Measurements from ENCODE around the gene ADH5. TPM values are rescaled to one million over a fixed set of nuclear protein-coding genes. Genes with fewer than 3 reads are reported as not detected.
"Not testable (repeated sequence)": the region's sequence is repeated elsewhere in the genome, so short reads cannot be mapped to it uniquely, and the experiment has no call there.

The ADH5 gene
- total and polyA plus RNA-seq, 2 experiments from 2014 or later: 208 to 243 TPM

- TF ChIP-seq EZH2phosphoT487 (IDR thresholded peaks at IDR 0.05; ENCODE audit: insufficient read depth, low read depth) (no peak), EZH2 (IDR thresholded peaks at IDR 0.05; ENCODE audit: insufficient read depth, poor library complexity, severe bottlenecking) (no peak)
- in situ Hi-C loops (cut with MboI): loop anchor here (25.0 kb wide), 1 partner anchor 309 kb away; no protein-coding TSS in a partner anchor
- Histone ChIP-seq H3K4me3 (no peak overlapping the region), H4K20me1 (ENCODE audit: insufficient read depth) (no peaks in the 10 kb centered on the region), H3K9me3 (ENCODE audit: low read depth) (no peaks in the 10 kb centered on the region), H3K27ac (peak overlapping the region; percentile 14; the same call in 1 of the 2 replicates), H3K36me3 (ENCODE audit: low read depth) (no peaks in the 10 kb centered on the region), H3K9me2 (ENCODE audit: insufficient read depth) (no peaks in the 10 kb centered on the region), H3K4me2 (ENCODE audit: unreplicated experiment) (no peak overlapping the region), H3K79me2 (ENCODE audit: insufficient read depth) (no peaks in the 10 kb centered on the region), H2AFZ (no peak overlapping the region), H3K9ac (no peak overlapping the region), H3K4me1 (ENCODE audit: insufficient read depth) (peaks cover 35% of the 10 kb centered on the region), H3F3A (ENCODE audit: insufficient read depth) (peaks cover 13% of the 10 kb centered on the region), H3K27me3 (replicated peaks; ENCODE audit: insufficient read depth) (no peaks in the 10 kb centered on the region)
- no peak for DNase-seq
Observed at GRCh38 chr4:99103166-99103565, 14.6 kb upstream of the ADH5 start.

GRCh38 chr4:99102634-99103033 lies 14.0 kb upstream of the ADH5 start:
- no peak overlapping the region for H3K27ac ChIP-seq
- DNase-seq: no peak
- H3K4me3 ChIP-seq: no peak overlapping the region
- H4K20me1 ChIP-seq (ENCODE audit: insufficient read depth): no peaks in the 10 kb centered on the region
- H3K4me2 ChIP-seq (ENCODE audit: unreplicated experiment): no peak overlapping the region
- TF ChIP-seq EZH2phosphoT487 (IDR thresholded peaks at IDR 0.05; ENCODE audit: insufficient read depth, low read depth): no peak
- TF ChIP-seq EZH2 (IDR thresholded peaks at IDR 0.05; ENCODE audit: insufficient read depth, poor library complexity, severe bottlenecking): no peak
- no peaks in the 10 kb centered on the region for H3K9me3 ChIP-seq (ENCODE audit: low read depth)
- no peaks in the 10 kb centered on the region for H3K36me3 ChIP-seq (ENCODE audit: low read depth)
- 86 to 89% methylated on average over 2 of the region's 2 CpGs for WGBS, 2 experiments (ENCODE audit: low coverage in 1 of 2, low lambda C conversion rate in 2 of 2, missing lambda C conversion rate in 2 of 2)
- in situ Hi-C loops (cut with MboI): loop anchor here (25.0 kb wide), 1 partner anchor 310 kb away; no protein-coding TSS in a partner anchor
- peaks cover 35% of the 10 kb centered on the region for H3K4me1 ChIP-seq (ENCODE audit: insufficient read depth)
- peaks cover 13% of the 10 kb centered on the region for H3F3A ChIP-seq (ENCODE audit: insufficient read depth)
- no peaks in the 10 kb centered on the region for H3K9me2 ChIP-seq (ENCODE audit: insufficient read depth)
- no peak overlapping the region; the same call in 1 of the 2 replicates for H2AFZ ChIP-seq
- H3K9ac ChIP-seq: no peak overlapping the region
- no peaks in the 10 kb centered on the region for H3K79me2 ChIP-seq (ENCODE audit: insufficient read depth)
- no peaks in the 10 kb centered on the region for H3K27me3 ChIP-seq (replicated peaks; ENCODE audit: insufficient read depth)

GRCh38 chr4:99100876-99101275 lies 12.3 kb upstream of the ADH5 start:
- no peaks in the 10 kb centered on the region for H4K20me1 ChIP-seq (ENCODE audit: insufficient read depth)
- WGBS, 2 experiments (ENCODE audit: low coverage in 1 of 2, low lambda C conversion rate in 2 of 2, missing lambda C conversion rate in 2 of 2): 100% methylated on average over 1 of the region's 1 CpG
- in situ Hi-C loops (cut with MboI): loop anchor here (25.0 kb wide), 1 partner anchor 311 kb away; no protein-coding TSS in a partner anchor
- H3K4me1 ChIP-seq (ENCODE audit: insufficient read depth): peaks cover 35% of the 10 kb centered on the region
- H3K27ac ChIP-seq: no peak overlapping the region
- no peak overlapping the region for H3K4me3 ChIP-seq
- no peak overlapping the region for H2AFZ ChIP-seq
- no peak for DNase-seq
- H3K9ac ChIP-seq: no peak overlapping the region
- H3K36me3 ChIP-seq (ENCODE audit: low read depth): no peaks in the 10 kb centered on the region
- H3F3A ChIP-seq (ENCODE audit: insufficient read depth): peaks cover 13% of the 10 kb centered on the region
- H3K9me2 ChIP-seq (ENCODE audit: insufficient read depth): no peaks in the 10 kb centered on the region
- H3K4me2 ChIP-seq (ENCODE audit: unreplicated experiment): no peak overlapping the region
- H3K9me3 ChIP-seq (ENCODE audit: low read depth): no peaks in the 10 kb centered on the region
- H3K27me3 ChIP-seq (replicated peaks; ENCODE audit: insufficient read depth): no peaks in the 10 kb centered on the region
- TF ChIP-seq EZH2phosphoT487 (IDR thresholded peaks at IDR 0.05; ENCODE audit: insufficient read depth, low read depth): no peak
- no peak for TF ChIP-seq EZH2 (IDR thresholded peaks at IDR 0.05; ENCODE audit: insufficient read depth, poor library complexity, severe bottlenecking)
- H3K79me2 ChIP-seq (ENCODE audit: insufficient read depth): no peaks in the 10 kb centered on the region

- H2AFZ ChIP-seq: not testable (repeated sequence)
- 52 to 54% methylated on average over 5 of the region's 5 CpGs for WGBS, 2 experiments (ENCODE audit: low coverage in 1 of 2, low lambda C conversion rate in 2 of 2, missing lambda C conversion rate in 2 of 2)
Observed at GRCh38 chr4:99099814-99100213, 11.2 kb upstream of the ADH5 start.

DNA sequence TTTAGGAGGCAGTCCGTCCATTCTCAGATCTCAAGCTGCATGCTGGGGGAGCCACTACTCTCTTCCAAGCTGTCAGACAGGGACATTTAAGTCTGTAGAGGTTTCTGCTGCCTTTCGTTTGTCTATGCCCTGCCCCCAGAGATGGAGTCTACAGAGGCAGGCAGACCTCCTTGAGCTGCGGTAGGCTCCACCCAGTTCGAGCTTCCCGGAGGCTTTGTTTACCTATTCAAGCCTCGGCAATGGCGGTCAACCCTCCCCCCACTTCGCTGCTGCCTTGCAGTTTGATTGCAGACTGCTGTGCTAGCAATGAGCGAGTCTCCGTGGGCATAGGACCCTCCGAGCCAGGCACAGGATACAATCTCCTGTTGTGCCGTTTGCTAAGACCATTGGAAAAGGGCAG lies 10.7 kb upstream of the ADH5 start:
- no peaks in the 10 kb centered on the region for H3K27me3 ChIP-seq (replicated peaks; ENCODE audit: insufficient read depth)
- TF ChIP-seq EZH2phosphoT487 (IDR thresholded peaks at IDR 0.05; ENCODE audit: insufficient read depth, low read depth) (no peak), EZH2 (IDR thresholded peaks at IDR 0.05; ENCODE audit: insufficient read depth, poor library complexity, severe bottlenecking) (no peak)
- H3K27ac ChIP-seq: no peak overlapping the region
- no peak overlapping the region for H3K9ac ChIP-seq
- no peaks in the 10 kb centered on the region for H3K9me2 ChIP-seq (ENCODE audit: insufficient read depth)
- no peak overlapping the region for H3K4me2 ChIP-seq (ENCODE audit: unreplicated experiment)
- WGBS, 2 experiments (ENCODE audit: low coverage in 1 of 2, low lambda C conversion rate in 2 of 2, missing lambda C conversion rate in 2 of 2): 86 to 96% methylated on average over 11 to 12 of the region's 12 CpGs
- no peaks in the 10 kb centered on the region for H4K20me1 ChIP-seq (ENCODE audit: insufficient read depth)
- no peaks in the 10 kb centered on the region for H3K79me2 ChIP-seq (ENCODE audit: insufficient read depth)
- in situ Hi-C loops (cut with MboI): no loop called here
- H3K9me3 ChIP-seq (ENCODE audit: low read depth): no peaks in the 10 kb centered on the region
- no peak overlapping the region for H3K4me3 ChIP-seq
- no peaks in the 10 kb centered on the region for H3K36me3 ChIP-seq (ENCODE audit: low read depth)
- peaks cover 32% of the 10 kb centered on the region for H3K4me1 ChIP-seq (ENCODE audit: insufficient read depth)
- no peak for DNase-seq
- no peak overlapping the region for H2AFZ ChIP-seq
- H3F3A ChIP-seq (ENCODE audit: insufficient read depth): peaks cover 13% of the 10 kb centered on the region

More at GRCh38 chr4:99099814-99100213, 11.2 kb upstream of the ADH5 start:
- not testable (repeated sequence) for H3K79me2 ChIP-seq (ENCODE audit: insufficient read depth); H3K36me3 ChIP-seq (ENCODE audit: low read depth); H3K9me2 ChIP-seq (ENCODE audit: insufficient read depth); H3K9ac ChIP-seq; H3K27ac ChIP-seq; H4K20me1 ChIP-seq (ENCODE audit: insufficient read depth); H3K4me3 ChIP-seq; H3K27me3 ChIP-seq (replicated peaks; ENCODE audit: insufficient read depth); H3K9me3 ChIP-seq (ENCODE audit: low read depth)
- peak overlapping the region; percentile 3 for H3K4me2 ChIP-seq (ENCODE audit: unreplicated experiment)
- peaks cover 35% of the 10 kb centered on the region for H3K4me1 ChIP-seq (ENCODE audit: insufficient read depth)
- in situ Hi-C loops (cut with MboI): loop anchor here (25.0 kb wide), 1 partner anchor 312 kb away; no protein-coding TSS in a partner anchor
- DNase-seq: peak; percentile 66
- H3F3A ChIP-seq (ENCODE audit: insufficient read depth): peaks cover 13% of the 10 kb centered on the region

DNA sequence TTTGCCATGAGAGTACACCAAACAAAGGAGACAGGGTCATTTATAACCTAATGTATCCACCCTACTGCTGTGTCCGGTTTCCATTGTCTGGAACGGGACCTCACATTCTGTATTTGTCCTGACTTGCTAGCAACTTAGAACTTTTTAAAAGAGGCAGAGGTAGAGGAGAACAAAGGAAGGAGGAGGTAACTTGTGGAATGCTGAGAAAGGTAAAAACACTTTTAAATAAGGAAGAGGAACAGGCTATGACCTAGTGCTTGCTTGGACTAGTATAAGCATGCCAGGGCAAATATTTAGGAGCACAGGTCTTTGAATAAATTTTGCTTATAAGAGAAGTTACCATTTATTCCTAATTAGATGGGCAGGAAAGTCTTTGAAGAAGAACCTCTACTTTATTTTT lies 3.3 kb upstream of the ADH5 start:
- H3K9me2 ChIP-seq (ENCODE audit: insufficient read depth); H3K27me3 ChIP-seq (replicated peaks; ENCODE audit: insufficient read depth); H2AFZ ChIP-seq; H3K4me3 ChIP-seq; H3K4me2 ChIP-seq (ENCODE audit: unreplicated experiment); H3K27ac ChIP-seq; H3K36me3 ChIP-seq (ENCODE audit: low read depth); in situ Hi-C loops (cut with MboI); DNase-seq; H3K9ac ChIP-seq; H3K9me3 ChIP-seq (ENCODE audit: low read depth); H4K20me1 ChIP-seq (ENCODE audit: insufficient read depth): not testable (repeated sequence)
- H3F3A ChIP-seq (ENCODE audit: insufficient read depth): peaks cover 18% of the 10 kb centered on the region
- H3K4me1 ChIP-seq (ENCODE audit: insufficient read depth): peaks cover 18% of the 10 kb centered on the region
- H3K79me2 ChIP-seq (ENCODE audit: insufficient read depth): peaks cover 28% of the 10 kb centered on the region
- WGBS, 2 experiments (ENCODE audit: low coverage in 1 of 2, low lambda C conversion rate in 2 of 2, missing lambda C conversion rate in 2 of 2): 94 to 95% methylated on average over 2 of the region's 2 CpGs

Data from GM23248 (cell line).